Measurements from ENCODE around the gene MRPS26.

- TF ChIP-seq EZH2phosphoT487 (IDR thresholded peaks at IDR 0.05): no peak
- TF ChIP-seq CTCF (IDR thresholded peaks at IDR 0.05): no peak
- no peak for TF ChIP-seq EZH2 (IDR thresholded peaks at IDR 0.05)
Observed at GRCh38 chr20:3084283-3084985, 38.6 kb downstream of the MRPS26 start, which contains the start of gene AVP.

All from neural progenitor cell (in vitro differentiated cells).